Activated CD8-positive, alpha-beta memory T cell treated with anti-CD3 and anti-CD28 coated beads for 36 hours (primary cell): Measurements from ENCODE around the gene ZNF821. TPM values are rescaled to one million over a fixed set of nuclear protein-coding genes. Genes with fewer than 3 reads are reported as not detected.
"Not testable (repeated sequence)": the region's sequence is repeated elsewhere in the genome, so short reads cannot be mapped to it uniquely, and the experiment has no call there.

Experiments
- CTCF ChIA-PET: fragments of 350-600 bp; sonication (Branson Sonifier 250); formaldehyde crosslinking; loops from one replicate; lab custom pipeline; 2021; ENCODE audit warnings: antibody characterized with exemption; lab: Charles Lee
- POLR2A ChIA-PET: fragments of 350-600 bp; sonication (Branson Sonifier 250); formaldehyde crosslinking; loops from one replicate; lab custom pipeline; 2021; ENCODE audit warnings: antibody characterized with exemption; lab: Charles Lee
- total RNA-seq, 2 experiments: library from RNA; stranded (reverse); gene quantifications; one replicate each; pipeline ENCODE4 v1.2.3, GENCODE V29; 2021

ZNF821 gene
- total RNA-seq, 2 experiments from 2014 or later = 3.1 to 4.0 TPM

GRCh38 chr16:71911121-71911520, 27.1 kb upstream of the ZNF821 start:
- ChIA-PET CTCF (no interaction called here), POLR2A (no interaction called here)

GRCh38 chr16:71905765-71906164, 21.8 kb upstream of the ZNF821 start:
- POLR2A ChIA-PET = not testable (repeated sequence)
- CTCF ChIA-PET = interaction anchor here (0.7 kb wide), 1 partner anchor 330 kb away, joined by 4 read pairs; no protein-coding TSS in a partner anchor

- ChIA-PET POLR2A (no interaction called here), CTCF (no interaction called here)
Observed at GRCh38 chr16:71904239-71904638, 20.3 kb upstream of the ZNF821 start.

- CTCF ChIA-PET = no interaction called here
Observed at GRCh38 chr16:71903608-71904007, 19.6 kb upstream of the ZNF821 start.

GRCh38 chr16:71902656-71903365, 18.8 kb upstream of the ZNF821 start:
- CTCF ChIA-PET = no interaction called here
- POLR2A ChIA-PET = no interaction called here

More at GRCh38 chr16:71903608-71904007, 19.6 kb upstream of the ZNF821 start:
- POLR2A ChIA-PET = no interaction called here

GRCh38 chr16:71899171-71899570, 15.2 kb upstream of the ZNF821 start:
- ChIA-PET POLR2A (interaction anchor here (0.6 kb wide), 1 partner anchor 9 kb away, joined by 10 read pairs; no protein-coding TSS in a partner anchor), CTCF (interaction anchor here (1.2 kb wide), 1 partner anchor 10 kb away, joined by 3 read pairs; no protein-coding TSS in a partner anchor)

GRCh38 chr16:71896764-71897368, 12.9 kb upstream of the ZNF821 start:
- CTCF ChIA-PET = interaction anchor here (1.0 to 4.9 kb wide), 3 partner anchors 13 to 65 kb away, joined by 4 to 39 read pairs (median 4); partner anchors contain the start of gene ZNF821
- POLR2A ChIA-PET = interaction anchor here (2.9 kb wide), 1 partner anchor 88 kb away, joined by 9 read pairs; the partner anchor contains the start of gene AP1G1

GRCh38 chr16:71895679-71896365, 11.8 kb upstream of the ZNF821 start:
- ChIA-PET POLR2A (interaction anchor here (0.6 to 2.9 kb wide), 6 partner anchors 11 to 87 kb away, joined by 3 to 15 read pairs (median 7); partner anchors contain the start of gene AP1G1), CTCF (interaction anchor here (1.0 to 4.9 kb wide), 3 partner anchors 12 to 66 kb away, joined by 4 to 39 read pairs (median 4); partner anchors contain the start of gene ZNF821)

GRCh38 chr16:71894921-71895678, 11.1 kb upstream of the ZNF821 start, which contains the start of gene IST1:
TSS of gene IST1 (plus strand) at chr16:71895531. CDS start at chr16:71915641, 20,110 bp downstream.
- ChIA-PET POLR2A (interaction anchor here (0.6 to 2.9 kb wide), 5 partner anchors 10 to 86 kb away, joined by 3 to 15 read pairs (median 9); partner anchors contain the start of gene AP1G1), CTCF (interaction anchor here (1.4 to 4.9 kb wide), 3 partner anchors 11 to 87 kb away, joined by 4 to 39 read pairs (median 4); partner anchors contain the start of genes AP1G1 and ZNF821)

GRCh38 chr16:71894229-71894920, 10.4 kb upstream of the ZNF821 start:
- CTCF ChIA-PET = interaction anchor here (0.5 to 4.9 kb wide), 4 partner anchors 11 to 98 kb away, joined by 3 to 39 read pairs (median 4); partner anchors contain the start of genes AP1G1 and ZNF821
- POLR2A ChIA-PET = interaction anchor here (0.6 to 2.9 kb wide), 6 partner anchors 10 to 435 kb away, joined by 3 to 15 read pairs (median 4); partner anchors contain the start of gene AP1G1

- POLR2A ChIA-PET = interaction anchor here (0.6 to 1.8 kb wide), 3 partner anchors 9 to 434 kb away, joined by 3 to 15 read pairs (median 3); no protein-coding TSS in a partner anchor
- CTCF ChIA-PET = interaction anchor here (0.7 to 4.9 kb wide), 3 partner anchors 10 to 97 kb away, joined by 3 to 39 read pairs (median 4); partner anchors contain the start of genes AP1G1 and ZNF821
Observed at GRCh38 chr16:71893888-71894228, 9.9 kb upstream of the ZNF821 start.

GRCh38 chr16:71889147-71889546, 5.2 kb upstream of the ZNF821 start:
- POLR2A ChIA-PET = no interaction called here
- CTCF ChIA-PET = interaction anchor here (1.2 kb wide), 1 partner anchor 48 kb away, joined by 5 read pairs; no protein-coding TSS in a partner anchor

- POLR2A ChIA-PET = interaction anchor here (1.3 kb wide), 1 partner anchor 9 kb away, joined by 15 read pairs; the partner anchor contains the start of gene IST1
- CTCF ChIA-PET = interaction anchor here (1.5 to 4.0 kb wide), 2 partner anchors 11 to 76 kb away, joined by 6 to 39 read pairs; partner anchors contain the start of gene IST1
Observed at GRCh38 chr16:71885261-71885650, 1.3 kb upstream of the ZNF821 start.

GRCh38 chr16:71883168-71883848, 674 bp downstream of the ZNF821 start:
- CTCF ChIA-PET = interaction anchor here (0.5 to 4.0 kb wide), 17 partner anchors 9 to 199 kb away, joined by 3 to 39 read pairs (median 4); partner anchors contain the start of genes AP1G1, ATXN1L and IST1

GRCh38 chr16:71882505-71883167, 1.3 kb downstream of the ZNF821 start:
- ChIA-PET CTCF (interaction anchor here (0.6 to 4.0 kb wide), 17 partner anchors 10 to 198 kb away, joined by 3 to 39 read pairs (median 4); partner anchors contain the start of genes AP1G1, ATXN1L and IST1), POLR2A (interaction anchor here (0.6 to 1.8 kb wide), 6 partner anchors 12 to 88 kb away, joined by 3 to 5 read pairs (median 4); partner anchors contain the start of genes AP1G1, ATXN1L and IST1)

More at GRCh38 chr16:71883168-71883848, 674 bp downstream of the ZNF821 start:
- POLR2A ChIA-PET = interaction anchor here (0.6 to 1.8 kb wide), 7 partner anchors 12 to 318 kb away, joined by 3 to 5 read pairs (median 4); partner anchors contain the start of genes AP1G1, ATXN1L and IST1

- CTCF ChIA-PET = no interaction called here
- POLR2A ChIA-PET = no interaction called here
Observed at GRCh38 chr16:71880176-71880575, 3.8 kb downstream of the ZNF821 start.
